CD4-positive, alpha-beta memory T cell (primary cell): Measurements from ENCODE around the gene MBOAT7. TPM values are rescaled to one million over a fixed set of nuclear protein-coding genes. Genes with fewer than 3 reads are reported as not detected.

ENCODE experiments used
- polyA plus RNA-seq, 2 donors: library from polyadenylated mRNA; unstranded; fragments of 300-500 nt; fragmentation: Illumina TruSeq; gene quantifications; one replicate each; pipeline ENCODE4 v1.2.3, GENCODE V29; 2021
- total RNA-seq, 2 experiments: library from RNA; stranded (reverse); gene quantifications; one replicate each; pipeline ENCODE4 v1.2.3, GENCODE V29; 2021

The MBOAT7 gene
- total and polyA plus RNA-seq, 4 experiments from 2014 or later, result 16.0 to 55.5 (median 37.5) TPM

Other genes starting within 250 kb of the MBOAT7 start
- gene CACNG8, start 226.6 kb downstream of the MBOAT7 start, total RNA-seq, result not detected
- gene CACNG8, start 226.6 kb downstream of the MBOAT7 start, polyA plus RNA-seq, result not detected
- not detected for gene CACNG6, start 197.9 kb downstream of the MBOAT7 start, total RNA-seq
- gene CACNG6, start 197.9 kb downstream of the MBOAT7 start, polyA plus RNA-seq, result not detected
- gene VSTM1, start 125.7 kb downstream of the MBOAT7 start, total RNA-seq, result not detected
- not detected for gene VSTM1, start 125.7 kb downstream of the MBOAT7 start, polyA plus RNA-seq
- not detected for gene TARM1, start 108.2 kb downstream of the MBOAT7 start, total RNA-seq
- not detected for gene TARM1, start 108.2 kb downstream of the MBOAT7 start, polyA plus RNA-seq
- 1 to 10 TPM in 1 of 2 experiments, under 1 TPM in 1; 0.64 to 1.1 TPM for gene OSCAR, start 88.8 kb downstream of the MBOAT7 start, total RNA-seq
- under 1 TPM in 1 of 2 donors, not detected in 1; 0.23 TPM for gene OSCAR, start 88.8 kb downstream of the MBOAT7 start, polyA plus RNA-seq
- 100 to 1,000 TPM; 135 to 137 TPM for gene NDUFA3, start 86.7 kb downstream of the MBOAT7 start, total RNA-seq
- 100 to 1,000 TPM; 374 to 440 TPM for gene NDUFA3, start 86.7 kb downstream of the MBOAT7 start, polyA plus RNA-seq
- 10 to 100 TPM; 17.2 to 19.0 TPM for gene TFPT, start 73.9 kb downstream of the MBOAT7 start, total RNA-seq
- gene TFPT, start 73.9 kb downstream of the MBOAT7 start, polyA plus RNA-seq, result 10 to 100 TPM; 17.6 to 31.0 TPM
- gene PRPF31, start 73.8 kb downstream of the MBOAT7 start, total RNA-seq, result 10 to 100 TPM; 77.6 to 80.0 TPM
- 10 to 100 TPM; 73.0 to 79.0 TPM for gene PRPF31, start 73.8 kb downstream of the MBOAT7 start, polyA plus RNA-seq
- gene CNOT3, start 51.8 kb downstream of the MBOAT7 start, total RNA-seq, result 10 to 100 TPM; 80.0 to 82.3 TPM
- gene CNOT3, start 51.8 kb downstream of the MBOAT7 start, polyA plus RNA-seq, result 10 to 100 TPM in 1 of 2 donors, 1 to 10 TPM in 1; 3.3 to 21.0 TPM
- gene LENG1, start 29.9 kb downstream of the MBOAT7 start, total RNA-seq, result 10 to 100 TPM; 19.6 to 22.7 TPM
- gene LENG1, start 29.9 kb downstream of the MBOAT7 start, polyA plus RNA-seq, result 10 to 100 TPM in 1 of 2 donors, 1 to 10 TPM in 1; 9.9 to 18.1 TPM
- 1 to 10 TPM in 1 of 2 experiments, under 1 TPM in 1; 0.61 to 1.1 TPM for gene TMC4, start 16.4 kb downstream of the MBOAT7 start, total RNA-seq
- 1 to 10 TPM in 1 of 2 donors, under 1 TPM in 1; 0.71 to 3.3 TPM for gene TMC4, start 16.4 kb downstream of the MBOAT7 start, polyA plus RNA-seq
- gene TSEN34, start 1.7 kb upstream of the MBOAT7 start, total RNA-seq, result 10 to 100 TPM; 23.2 to 25.8 TPM
- gene TSEN34, start 1.7 kb upstream of the MBOAT7 start, polyA plus RNA-seq, result 10 to 100 TPM; 20.3 to 39.6 TPM
- 1,000 to 10,000 TPM; 1,117 to 1,127 TPM for gene RPS9, start 11.3 kb upstream of the MBOAT7 start, total RNA-seq
- gene RPS9, start 11.3 kb upstream of the MBOAT7 start, polyA plus RNA-seq, result 1,000 to 10,000 TPM in 1 of 2 donors, 100 to 1,000 TPM in 1; 924 to 1,042 TPM
- gene LILRB3, start 33.4 kb upstream of the MBOAT7 start, total RNA-seq, result 1 to 10 TPM; 8.8 to 9.1 TPM
- 1 to 10 TPM in 1 of 2 donors, under 1 TPM in 1; 0.97 to 5.8 TPM for gene LILRB3, start 33.4 kb upstream of the MBOAT7 start, polyA plus RNA-seq
- 1 to 10 TPM in 1 of 2 experiments, under 1 TPM in 1; 0.73 to 1.2 TPM for gene LILRA6, start 53.2 kb upstream of the MBOAT7 start, total RNA-seq
- 1 to 10 TPM in 1 of 2 donors, not detected in 1; 2.9 TPM for gene LILRA6, start 53.2 kb upstream of the MBOAT7 start, polyA plus RNA-seq
- gene LILRB5, start 67.7 kb upstream of the MBOAT7 start, total RNA-seq, result under 1 TPM; 0.47 to 0.52 TPM
- gene LILRB5, start 67.7 kb upstream of the MBOAT7 start, polyA plus RNA-seq, result not detected
- gene LILRB2, start 91.5 kb upstream of the MBOAT7 start, total RNA-seq, result 1 to 10 TPM in 1 of 2 experiments, under 1 TPM in 1; 0.58 to 1.2 TPM
- not detected for gene LILRB2, start 91.5 kb upstream of the MBOAT7 start, polyA plus RNA-seq
- gene LILRA5, start 123.6 kb upstream of the MBOAT7 start, total RNA-seq, result under 1 TPM; 0.36 to 0.38 TPM
- not detected for gene LILRA5, start 123.6 kb upstream of the MBOAT7 start, polyA plus RNA-seq
- not detected for gene LILRA4, start 149.6 kb upstream of the MBOAT7 start, total RNA-seq
- under 1 TPM in 1 of 2 donors, not detected in 1; 0.45 TPM for gene LILRA4, start 149.6 kb upstream of the MBOAT7 start, polyA plus RNA-seq
- 10 to 100 TPM; 57.6 to 59.8 TPM for gene LAIR1, start 175.4 kb upstream of the MBOAT7 start, total RNA-seq
- 10 to 100 TPM; 23.1 to 60.5 TPM for gene LAIR1, start 175.4 kb upstream of the MBOAT7 start, polyA plus RNA-seq
- not detected for gene TTYH1, start 225.9 kb upstream of the MBOAT7 start, total RNA-seq
- under 1 TPM in 1 of 2 donors, not detected in 1; 0.29 TPM for gene TTYH1, start 225.9 kb upstream of the MBOAT7 start, polyA plus RNA-seq